H9 (cell line): ENCODE data around the gene RWDD4. TPM values are rescaled to one million over a fixed set of nuclear protein-coding genes. Genes with fewer than 3 reads are reported as not detected.

Experiments used
- DNase-seq: peaks from one replicate; pipeline ENCODE4 v3.0.0-alpha.2; 2017
- H2AFZ ChIP-seq: one replicate; pipeline ENCODE4 v1.6.1; 2013; ENCODE audit warnings: mild to moderate bottlenecking, low read length, control low read depth, moderate library complexity
- H2AK5ac ChIP-seq: 2 replicates; pipeline ENCODE4 v1.6.1; 2013; ENCODE audit warnings: low read length, control low read depth, mixed read lengths; ENCODE audit not compliant: insufficient read length
- H2BK120ac ChIP-seq: one replicate; pipeline ENCODE4 v1.6.1; 2013; ENCODE audit warnings: low read depth, mild to moderate bottlenecking, low read length, control low read depth, inconsistent platforms; ENCODE audit not compliant: poor library complexity, severe bottlenecking
- H2BK12ac ChIP-seq: 2 replicates; pipeline ENCODE4 v1.6.1; 2013; ENCODE audit warnings: low read length, control low read depth, mixed read lengths, low read depth; ENCODE audit not compliant: insufficient read length
- H2BK15ac ChIP-seq: 2 replicates; pipeline ENCODE4 v1.6.1; 2013; ENCODE audit warnings: low read depth, low read length, control low read depth
- H2BK20ac ChIP-seq: one replicate; pipeline ENCODE4 v1.6.1; 2013; ENCODE audit warnings: low read depth, mild to moderate bottlenecking, low read length, control low read depth, inconsistent platforms; ENCODE audit not compliant: poor library complexity, severe bottlenecking
- H2BK5ac ChIP-seq: 2 replicates; pipeline ENCODE4 v1.6.1; 2013; ENCODE audit warnings: low read length, control low read depth, mixed read lengths; ENCODE audit not compliant: insufficient read length
- H3K14ac ChIP-seq: 2 replicates; pipeline ENCODE4 v1.6.1; 2013; ENCODE audit warnings: low read length, control low read depth; ENCODE audit not compliant: insufficient read depth
- H3K18ac ChIP-seq: 2 replicates; pipeline ENCODE4 v1.6.1; 2013; ENCODE audit warnings: low read depth, mild to moderate bottlenecking, mixed read lengths, low read length, control low read depth; ENCODE audit not compliant: insufficient read length
- H3K23ac ChIP-seq: 2 replicates; pipeline ENCODE4 v1.6.1; 2013; ENCODE audit warnings: low read length, control low read depth, mixed read lengths, low read depth; ENCODE audit not compliant: insufficient read length
- H3K23me2 ChIP-seq: 2 replicates; pipeline ENCODE4 v1.6.1; 2013; ENCODE audit warnings: low read depth, mild to moderate bottlenecking, mixed read lengths, low read length, control low read depth; ENCODE audit not compliant: insufficient read length, poor library complexity, severe bottlenecking
- H3K27ac ChIP-seq: 2 replicates; pipeline ENCODE4 v1.5.1; 2013; ENCODE audit warnings: low read length, control low read depth, mixed read lengths, low read depth; ENCODE audit not compliant: insufficient read length
- H3K27me3 ChIP-seq: 2 replicates; pipeline ENCODE4 v1.6.1; 2013; ENCODE audit warnings: low read length, control low read depth, inconsistent platforms; ENCODE audit not compliant: insufficient read depth
- H3K4ac ChIP-seq: 2 replicates; pipeline ENCODE4 v1.6.1; 2013; ENCODE audit warnings: low read depth, mild to moderate bottlenecking, control low read depth, inconsistent platforms, low read length, moderate library complexity
- H3K4me1 ChIP-seq: 2 replicates; pipeline ENCODE4 v1.6.1; 2013; ENCODE audit warnings: low read length, control low read depth, inconsistent platforms; ENCODE audit not compliant: insufficient read depth
- H3K4me2 ChIP-seq: 2 replicates; pipeline ENCODE4 v1.6.1; 2013; ENCODE audit warnings: low read length, control low read depth, mixed read lengths; ENCODE audit not compliant: insufficient read length, insufficient read depth
- H3K56ac ChIP-seq: 2 replicates; pipeline ENCODE4 v1.6.1; 2013; ENCODE audit warnings: low read depth, mild to moderate bottlenecking, mixed read lengths, low read length, control low read depth; ENCODE audit not compliant: insufficient read length
- H3K79me1 ChIP-seq: 2 replicates; pipeline ENCODE4 v1.6.1; 2013; ENCODE audit warnings: low read depth, mild to moderate bottlenecking, moderate library complexity, low read length, control low read depth, inconsistent platforms; ENCODE audit not compliant: insufficient read depth, poor library complexity, severe bottlenecking
- H3K79me2 ChIP-seq: 2 replicates; pipeline ENCODE4 v1.6.1; 2013; ENCODE audit warnings: low read length, control low read depth, inconsistent platforms; ENCODE audit not compliant: insufficient read depth
- H3K9ac ChIP-seq: 2 replicates; pipeline ENCODE4 v1.6.1; 2013; ENCODE audit warnings: low read length, control low read depth, mixed read lengths; ENCODE audit not compliant: insufficient read length; ENCODE audit errors: extremely low read depth
- H3K9me3 ChIP-seq: one replicate; pipeline ENCODE4 v1.6.1; 2013; ENCODE audit warnings: low read depth, low read length, inconsistent platforms; ENCODE audit not compliant: control insufficient read depth
- H3T11ph ChIP-seq: one replicate; pipeline ENCODE4 v1.6.1; 2013; ENCODE audit warnings: mild to moderate bottlenecking, low read length, control low read depth, inconsistent platforms
- H4K20me1 ChIP-seq: one replicate; pipeline ENCODE4 v1.6.1; 2013; ENCODE audit not compliant: control insufficient read depth, insufficient read length, insufficient read depth
- H4K5ac ChIP-seq: 2 replicates; pipeline ENCODE4 v1.6.1; 2013; ENCODE audit warnings: low read depth, mild to moderate bottlenecking, mixed read lengths, low read length, control low read depth; ENCODE audit not compliant: insufficient read length
- H4K8ac ChIP-seq: replicated peaks from 2 replicates; pipeline ENCODE4 v1.6.1; 2013; ENCODE audit warnings: low read length, control low read depth, mixed read lengths, low read depth; ENCODE audit not compliant: insufficient read length
- H4K91ac ChIP-seq: 2 replicates; pipeline ENCODE4 v1.6.1; 2013; ENCODE audit warnings: low read depth, mild to moderate bottlenecking, moderate library complexity, mixed read lengths, low read length, control low read depth; ENCODE audit not compliant: insufficient read length
- H3K27ac Mint-ChIP-seq, 3 experiments: 2 replicates in 2 of 3; 3 replicates in 1 of 3; pipeline ENCODE4 v1.8.0; 2020 to 2021; ENCODE audit warnings: mixed read lengths in 3 of 3, mild to moderate bottlenecking in 1 of 3, moderate library complexity in 1 of 3
- H3K27me3 Mint-ChIP-seq: 2 replicates; pipeline ENCODE4 v1.8.0; 2021; ENCODE audit warnings: low read depth, mild to moderate bottlenecking, moderate library complexity, mixed read lengths
- H3K36me3 Mint-ChIP-seq, 3 experiments: 2 replicates in 2 of 3; 3 replicates in 1 of 3; pipeline ENCODE4 v1.8.0; 2020 to 2021; ENCODE audit warnings: low read depth in 3 of 3, mixed read lengths in 3 of 3; ENCODE audit not compliant: insufficient read depth in 1 of 3
- H3K4me1 Mint-ChIP-seq, 2 experiments: 2 replicates each; pipeline ENCODE4 v1.8.0; 2020; ENCODE audit warnings: mixed read lengths in 2 of 2
- H3K4me3 Mint-ChIP-seq, 2 experiments: 2 replicates in 1 of 2; 3 replicates in 1 of 2; pipeline ENCODE4 v1.8.0; 2020 to 2021; ENCODE audit warnings: mild to moderate bottlenecking in 2 of 2, mixed read lengths in 2 of 2, moderate library complexity in 1 of 2
- H3K9me3 Mint-ChIP-seq, 2 experiments: 2 replicates in 1 of 2; 3 replicates in 1 of 2; pipeline ENCODE4 v1.8.0; 2020; ENCODE audit warnings: mild to moderate bottlenecking in 2 of 2, mixed read lengths in 2 of 2, moderate library complexity in 1 of 2
- WGBS: extraction: QIAGEN DNeasy Blood & Tissue Kit; methylation state at CpG from one replicate; pipeline ENCODE4 v1.1.7; 2013; ENCODE audit warnings: missing lambda C conversion rate, low lambda C conversion rate, mixed read lengths; ENCODE audit not compliant: insufficient read length; ENCODE audit errors: extremely low coverage; 5-methylcytosine and 5-hydroxymethylcytosine counted together
- total RNA-seq: library from RNA; stranded (reverse); gene quantifications from 2 replicates; pipeline ENCODE4 v1.2.1, GENCODE V29; 2021
- TF ChIP-seq, protein P1 (sequence below): fragments of 200-600 bp; sonication (generic); conservative IDR thresholded peaks from 3 replicates; pipeline ENCODE4 v1.8.0; 2021; ENCODE audit warnings: antibody characterized with exemption, mild to moderate bottlenecking

The RWDD4 gene
- total RNA-seq, 1 experiment from 2014 or later, result 17.8 TPM

DNA sequence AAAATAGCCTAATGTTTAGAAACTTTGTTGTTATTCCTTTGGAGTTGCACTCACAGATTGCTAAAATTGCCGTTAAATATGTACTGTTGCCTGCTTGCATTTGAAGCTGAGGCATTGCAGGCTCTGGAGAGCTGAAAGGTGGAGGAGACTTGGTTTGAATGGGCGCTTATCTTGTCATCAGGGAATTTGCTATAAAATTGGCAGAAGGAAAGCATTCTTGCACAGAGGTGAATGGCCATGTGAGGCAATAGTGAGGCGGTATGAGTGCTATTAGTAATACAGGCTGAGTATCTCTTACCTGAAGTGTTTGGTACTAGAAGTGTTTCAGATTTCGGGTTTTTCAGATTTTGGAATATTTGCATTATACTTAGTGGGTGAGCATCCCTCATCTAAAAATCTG, 41.4 kb upstream of the RWDD4 start:
- Histone ChIP-seq H2BK5ac (no peak overlapping the region), H3K56ac (no peak overlapping the region), H2BK15ac (no peak overlapping the region), H3K79me1 (no peaks in the 10 kb centered on the region), H3K18ac (no peak overlapping the region), H3K27me3 (no peaks in the 10 kb centered on the region), H3K14ac (no peak overlapping the region), H4K91ac (no peak overlapping the region), H4K5ac (no peak overlapping the region), H3K23me2 (no peaks in the 10 kb centered on the region), H3T11ph (no peak overlapping the region), H2BK12ac (no peak overlapping the region), H4K20me1 (no peaks in the 10 kb centered on the region), H3K4me2 (no peak overlapping the region), H3K4me1 (no peaks in the 10 kb centered on the region), H2AK5ac (no peak overlapping the region), H3K27ac (no peak overlapping the region), H3K79me2 (no peaks in the 10 kb centered on the region), H3K23ac (no peak overlapping the region), H2BK20ac (no peak overlapping the region), H4K8ac (no peak overlapping the region), H3K4ac (no peak overlapping the region), H3K9ac (no peak overlapping the region), H3K9me3 (no peaks in the 10 kb centered on the region), H2AFZ (no peak overlapping the region), H2BK120ac (no peak overlapping the region)
- peaks cover 53 to 87% (median 85%) of the 10 kb centered on the region in 3 experiments for H3K36me3 Mint-ChIP-seq
- no peak overlapping the region for H3K27ac Mint-ChIP-seq
- WGBS, result no CpG with 5 or more reads among the region's 4 CpGs
- DNase-seq, result no peak
- H3K9me3 Mint-ChIP-seq, result no peaks in the 10 kb centered on the region; a peak in 1 of 5 replicates
- no peak overlapping the region for H3K4me3 Mint-ChIP-seq
- TF ChIP-seq, protein P1, sequence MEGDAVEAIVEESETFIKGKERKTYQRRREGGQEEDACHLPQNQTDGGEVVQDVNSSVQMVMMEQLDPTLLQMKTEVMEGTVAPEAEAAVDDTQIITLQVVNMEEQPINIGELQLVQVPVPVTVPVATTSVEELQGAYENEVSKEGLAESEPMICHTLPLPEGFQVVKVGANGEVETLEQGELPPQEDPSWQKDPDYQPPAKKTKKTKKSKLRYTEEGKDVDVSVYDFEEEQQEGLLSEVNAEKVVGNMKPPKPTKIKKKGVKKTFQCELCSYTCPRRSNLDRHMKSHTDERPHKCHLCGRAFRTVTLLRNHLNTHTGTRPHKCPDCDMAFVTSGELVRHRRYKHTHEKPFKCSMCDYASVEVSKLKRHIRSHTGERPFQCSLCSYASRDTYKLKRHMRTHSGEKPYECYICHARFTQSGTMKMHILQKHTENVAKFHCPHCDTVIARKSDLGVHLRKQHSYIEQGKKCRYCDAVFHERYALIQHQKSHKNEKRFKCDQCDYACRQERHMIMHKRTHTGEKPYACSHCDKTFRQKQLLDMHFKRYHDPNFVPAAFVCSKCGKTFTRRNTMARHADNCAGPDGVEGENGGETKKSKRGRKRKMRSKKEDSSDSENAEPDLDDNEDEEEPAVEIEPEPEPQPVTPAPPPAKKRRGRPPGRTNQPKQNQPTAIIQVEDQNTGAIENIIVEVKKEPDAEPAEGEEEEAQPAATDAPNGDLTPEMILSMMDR, result no peak
- H3K27me3 Mint-ChIP-seq, result no peaks in the 10 kb centered on the region
- H3K4me1 Mint-ChIP-seq, result no peaks in the 10 kb centered on the region; a peak in 1 of 4 replicates
